ENCODE measurements around the gene CLMN. TPM values are rescaled to one million over a fixed set of nuclear protein-coding genes. Genes with fewer than 3 reads are reported as not detected.

CLMN gene
- total RNA-seq, 1 donor from 2014 or later = 25.3 TPM

- Mint-ChIP-seq H3K4me1 (ENCODE audit: low read depth) (no peaks in the 10 kb centered on the region), H3K4me3 (ENCODE audit: low read depth) (no peak overlapping the region), H3K27me3 (no peaks in the 10 kb centered on the region), H3K27ac (no peak overlapping the region), H3K36me3 (ENCODE audit: insufficient read depth) (no peaks in the 10 kb centered on the region), H3K9me3 (ENCODE audit: low read depth) (no peaks in the 10 kb centered on the region)
- TF ChIP-seq, protein P1, sequence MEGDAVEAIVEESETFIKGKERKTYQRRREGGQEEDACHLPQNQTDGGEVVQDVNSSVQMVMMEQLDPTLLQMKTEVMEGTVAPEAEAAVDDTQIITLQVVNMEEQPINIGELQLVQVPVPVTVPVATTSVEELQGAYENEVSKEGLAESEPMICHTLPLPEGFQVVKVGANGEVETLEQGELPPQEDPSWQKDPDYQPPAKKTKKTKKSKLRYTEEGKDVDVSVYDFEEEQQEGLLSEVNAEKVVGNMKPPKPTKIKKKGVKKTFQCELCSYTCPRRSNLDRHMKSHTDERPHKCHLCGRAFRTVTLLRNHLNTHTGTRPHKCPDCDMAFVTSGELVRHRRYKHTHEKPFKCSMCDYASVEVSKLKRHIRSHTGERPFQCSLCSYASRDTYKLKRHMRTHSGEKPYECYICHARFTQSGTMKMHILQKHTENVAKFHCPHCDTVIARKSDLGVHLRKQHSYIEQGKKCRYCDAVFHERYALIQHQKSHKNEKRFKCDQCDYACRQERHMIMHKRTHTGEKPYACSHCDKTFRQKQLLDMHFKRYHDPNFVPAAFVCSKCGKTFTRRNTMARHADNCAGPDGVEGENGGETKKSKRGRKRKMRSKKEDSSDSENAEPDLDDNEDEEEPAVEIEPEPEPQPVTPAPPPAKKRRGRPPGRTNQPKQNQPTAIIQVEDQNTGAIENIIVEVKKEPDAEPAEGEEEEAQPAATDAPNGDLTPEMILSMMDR (IDR thresholded peaks at IDR 0.05; ENCODE audit: unreplicated experiment) = no peak
- DNase-seq (ENCODE audit: low spot score, unreplicated experiment) = no peak
Measured at GRCh38 chr14:95229749-95230148, 90.0 kb downstream of the CLMN start.

GRCh38 chr14:95228240-95228639 is 91.5 kb downstream of the CLMN start:
- Mint-ChIP-seq H3K4me1 (ENCODE audit: low read depth) (no peaks in the 10 kb centered on the region), H3K9me3 (ENCODE audit: low read depth) (no peaks in the 10 kb centered on the region), H3K4me3 (ENCODE audit: low read depth) (no peak overlapping the region), H3K36me3 (ENCODE audit: insufficient read depth) (no peaks in the 10 kb centered on the region), H3K27ac (no peak overlapping the region), H3K27me3 (no peaks in the 10 kb centered on the region)
- TF ChIP-seq, protein P1 (IDR thresholded peaks at IDR 0.05; ENCODE audit: unreplicated experiment) = no peak
- DNase-seq (ENCODE audit: low spot score, unreplicated experiment) = no peak

- Mint-ChIP-seq H3K9me3 (ENCODE audit: low read depth) (no peaks in the 10 kb centered on the region), H3K27ac (no peak overlapping the region), H3K36me3 (ENCODE audit: insufficient read depth) (no peaks in the 10 kb centered on the region), H3K4me1 (ENCODE audit: low read depth) (no peaks in the 10 kb centered on the region), H3K27me3 (no peaks in the 10 kb centered on the region), H3K4me3 (ENCODE audit: low read depth) (no peak overlapping the region)
- no peak for DNase-seq (ENCODE audit: low spot score, unreplicated experiment)
- TF ChIP-seq, protein P1 (IDR thresholded peaks at IDR 0.05; ENCODE audit: unreplicated experiment) = no peak
Measured at GRCh38 chr14:95227279-95227860, 92.3 kb downstream of the CLMN start.

- Mint-ChIP-seq H3K27ac (no peak overlapping the region), H3K27me3 (no peaks in the 10 kb centered on the region), H3K36me3 (ENCODE audit: insufficient read depth) (no peaks in the 10 kb centered on the region), H3K9me3 (ENCODE audit: low read depth) (no peaks in the 10 kb centered on the region), H3K4me1 (ENCODE audit: low read depth) (peaks cover 2% of the 10 kb centered on the region), H3K4me3 (ENCODE audit: low read depth) (no peak overlapping the region)
- no peak for DNase-seq (ENCODE audit: low spot score, unreplicated experiment)
- TF ChIP-seq, protein P1 (IDR thresholded peaks at IDR 0.05; ENCODE audit: unreplicated experiment) = no peak
Measured at GRCh38 chr14:95226801-95227200, 92.9 kb downstream of the CLMN start.

DNA sequence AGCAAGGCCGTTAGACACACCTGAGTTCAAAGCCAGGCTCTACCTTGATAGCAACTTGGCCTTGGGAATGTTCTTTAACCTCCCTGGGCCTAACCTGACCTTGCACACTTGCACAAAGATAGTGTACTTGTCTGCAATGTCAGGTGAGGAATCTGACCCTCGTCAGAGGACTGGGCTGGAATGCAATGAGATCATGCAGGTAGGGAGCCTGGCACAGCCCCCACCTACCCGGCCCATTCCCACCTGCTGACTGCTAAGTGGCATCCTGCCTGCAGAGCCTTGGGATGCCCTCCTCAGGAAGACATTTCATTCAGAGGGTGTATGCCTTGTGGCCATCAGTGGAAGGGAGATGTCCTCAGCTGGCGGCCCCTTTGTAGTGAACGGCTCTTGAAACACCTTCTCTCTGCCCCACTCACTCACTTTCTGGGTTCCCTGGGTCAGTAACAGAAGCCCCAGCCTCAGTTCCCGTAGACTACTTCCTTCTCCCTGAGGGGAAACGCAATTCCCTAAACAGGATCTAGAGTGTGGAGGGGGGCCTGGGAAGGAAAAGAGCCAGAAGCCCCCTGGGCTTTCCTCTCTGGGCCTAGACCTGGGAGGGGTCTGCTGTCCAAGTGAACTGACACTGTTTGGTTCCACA is 94.3 kb downstream of the CLMN start:
- Mint-ChIP-seq H3K36me3 (ENCODE audit: insufficient read depth) (no peaks in the 10 kb centered on the region), H3K27ac (no peak overlapping the region), H3K9me3 (ENCODE audit: low read depth) (no peaks in the 10 kb centered on the region), H3K4me3 (ENCODE audit: low read depth) (no peak overlapping the region), H3K4me1 (ENCODE audit: low read depth) (peaks cover 9% of the 10 kb centered on the region), H3K27me3 (no peaks in the 10 kb centered on the region)
- no peak for DNase-seq (ENCODE audit: low spot score, unreplicated experiment)
- TF ChIP-seq, protein P1 (IDR thresholded peaks at IDR 0.05; ENCODE audit: unreplicated experiment) = no peak
